Measurements from ENCODE around the gene SORCS3.

Gene SORCS3

GRCh38 chr10:105037022-105037421, 395.9 kb downstream of the SORCS3 start:
- ATAC-seq (ENCODE audit: insufficient read depth, low read depth) (no peak), DNase-seq (no peak)
- H3K4me2 ChIP-seq (ENCODE audit: insufficient read depth, low read length): no peak overlapping the region
- H3K79me2 ChIP-seq (ENCODE audit: insufficient read depth, low read length): no peaks in the 10 kb centered on the region
- H4K20me1 ChIP-seq (ENCODE audit: insufficient read depth, low read length): no peaks in the 10 kb centered on the region
- no peaks in the 10 kb centered on the region for H3K27me3 ChIP-seq (ENCODE audit: insufficient read depth, low read length, poor library complexity)
- no peak overlapping the region for H3K27ac ChIP-seq (ENCODE audit: low read length)
- no peak for TF ChIP-seq EZH2 (IDR thresholded peaks at IDR 0.05; ENCODE audit: borderline replicate concordance, low read depth, low read length, severe bottlenecking)
- no peak for TF ChIP-seq CTCF (IDR thresholded peaks at IDR 0.05; ENCODE audit: borderline replicate concordance, extremely low read depth, low read length, poor library complexity, severe bottlenecking)
- no peak overlapping the region for H3K4me3 ChIP-seq (ENCODE audit: low read depth in 1 of 2, low read length in 2 of 2)
- H3K9ac ChIP-seq (ENCODE audit: low read depth, low read length): no peak overlapping the region
- no peaks in the 10 kb centered on the region for H3K9me3 ChIP-seq (ENCODE audit: insufficient read depth, low read length, severe bottlenecking)
- H3K4me1 ChIP-seq (ENCODE audit: insufficient read depth, low read length): no peaks in the 10 kb centered on the region
- no peaks in the 10 kb centered on the region for H3K36me3 ChIP-seq (ENCODE audit: insufficient read depth, low read length)
- H2AFZ ChIP-seq (ENCODE audit: low read depth, low read length): no peak overlapping the region

- no peak for ATAC-seq (ENCODE audit: insufficient read depth, low read depth)
- H3K4me3 ChIP-seq (ENCODE audit: low read depth in 1 of 2, low read length in 2 of 2): no peak overlapping the region
Measured at GRCh38 chr10:105041956-105042355, 400.9 kb downstream of the SORCS3 start.

GRCh38 chr10:105042906-105043552, 401.9 kb downstream of the SORCS3 start:
- TF ChIP-seq CTCF (IDR thresholded peaks at IDR 0.05; ENCODE audit: borderline replicate concordance, extremely low read depth, low read length, poor library complexity, severe bottlenecking): no peak
- TF ChIP-seq EZH2 (IDR thresholded peaks at IDR 0.05; ENCODE audit: borderline replicate concordance, low read depth, low read length, severe bottlenecking): no peak
- no peak for DNase-seq
- H4K20me1 ChIP-seq (ENCODE audit: insufficient read depth, low read length): no peaks in the 10 kb centered on the region
- ATAC-seq (ENCODE audit: insufficient read depth, low read depth): no peak
- H3K4me3 ChIP-seq (ENCODE audit: low read depth in 1 of 2, low read length in 2 of 2): no peak overlapping the region
- H3K79me2 ChIP-seq (ENCODE audit: insufficient read depth, low read length): no peaks in the 10 kb centered on the region
- H3K4me1 ChIP-seq (ENCODE audit: insufficient read depth, low read length): no peaks in the 10 kb centered on the region
- no peak overlapping the region for H2AFZ ChIP-seq (ENCODE audit: low read depth, low read length)
- no peak overlapping the region for H3K9ac ChIP-seq (ENCODE audit: low read depth, low read length)
- no peak overlapping the region for H3K27ac ChIP-seq (ENCODE audit: low read length)
- H3K36me3 ChIP-seq (ENCODE audit: insufficient read depth, low read length): no peaks in the 10 kb centered on the region
- H3K9me3 ChIP-seq (ENCODE audit: insufficient read depth, low read length, severe bottlenecking): no peaks in the 10 kb centered on the region
- no peaks in the 10 kb centered on the region for H3K27me3 ChIP-seq (ENCODE audit: insufficient read depth, low read length, poor library complexity)
- no peak overlapping the region for H3K4me2 ChIP-seq (ENCODE audit: insufficient read depth, low read length)

More at GRCh38 chr10:105041956-105042355, 400.9 kb downstream of the SORCS3 start:
- no peaks in the 10 kb centered on the region for H3K27me3 ChIP-seq (ENCODE audit: insufficient read depth, low read length, poor library complexity)
- no peak overlapping the region for H3K4me2 ChIP-seq (ENCODE audit: insufficient read depth, low read length)
- no peak for DNase-seq
- H3K79me2 ChIP-seq (ENCODE audit: insufficient read depth, low read length): no peaks in the 10 kb centered on the region
- H3K4me1 ChIP-seq (ENCODE audit: insufficient read depth, low read length): no peaks in the 10 kb centered on the region
- H4K20me1 ChIP-seq (ENCODE audit: insufficient read depth, low read length): no peaks in the 10 kb centered on the region
- no peak overlapping the region for H3K9ac ChIP-seq (ENCODE audit: low read depth, low read length)
- TF ChIP-seq CTCF (IDR thresholded peaks at IDR 0.05; ENCODE audit: borderline replicate concordance, extremely low read depth, low read length, poor library complexity, severe bottlenecking) (no peak), EZH2 (IDR thresholded peaks at IDR 0.05; ENCODE audit: borderline replicate concordance, low read depth, low read length, severe bottlenecking) (no peak)
- H3K36me3 ChIP-seq (ENCODE audit: insufficient read depth, low read length): no peaks in the 10 kb centered on the region
- H2AFZ ChIP-seq (ENCODE audit: low read depth, low read length): no peak overlapping the region
- H3K9me3 ChIP-seq (ENCODE audit: insufficient read depth, low read length, severe bottlenecking): no peaks in the 10 kb centered on the region
- no peak overlapping the region for H3K27ac ChIP-seq (ENCODE audit: low read length)
